ENCODE data around the gene TNFRSF21.

DNA sequence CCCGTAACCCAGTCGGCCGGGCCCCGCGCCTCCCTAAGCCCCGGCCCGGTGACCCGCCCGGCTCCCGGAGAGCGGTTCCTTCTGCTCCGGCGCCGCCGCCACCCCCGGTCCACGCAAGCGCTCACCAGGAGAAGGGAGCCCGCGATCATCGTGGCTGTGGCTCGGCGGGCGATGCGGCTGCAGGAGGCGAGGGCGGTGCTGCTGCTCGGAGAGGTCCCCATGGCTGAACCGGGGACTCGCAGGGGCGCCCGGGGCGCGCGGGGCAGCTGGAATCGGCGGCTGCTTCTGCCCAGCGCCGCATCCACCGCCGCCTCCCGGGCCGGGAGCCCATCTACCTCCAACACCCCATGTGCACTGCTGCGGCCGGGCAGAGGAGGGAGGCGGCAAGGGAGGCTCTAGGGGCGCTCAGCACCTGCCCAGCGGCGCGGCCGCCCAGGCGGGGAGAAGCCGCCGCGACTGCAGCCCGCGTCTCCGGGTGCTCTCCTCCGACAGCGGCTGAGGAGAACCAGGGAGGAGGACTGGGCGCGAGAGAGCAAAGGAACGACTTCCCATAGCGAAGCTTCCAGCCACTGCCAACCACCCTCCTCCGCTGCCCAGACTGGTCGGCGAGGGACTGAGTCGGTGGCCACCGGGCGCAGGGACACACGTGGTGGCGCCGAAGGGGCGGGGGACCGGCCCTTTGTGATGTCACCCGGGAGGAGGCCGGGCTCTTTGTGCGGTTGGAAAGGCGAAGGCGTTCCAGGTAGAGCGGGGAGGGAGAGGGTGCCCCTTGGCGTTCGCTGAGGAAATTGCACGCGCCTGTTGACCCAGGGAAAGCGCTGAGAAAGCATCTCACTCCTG, at the start of gene TNFRSF21:
- TF ChIP-seq SREBF2 (IDR thresholded peaks at IDR 0.05; ENCODE audit: low read length) (no peak), NFYB (IDR thresholded peaks at IDR 0.05; ENCODE audit: insufficient read depth, low read depth, low read length) (no peak)
